Measurements from ENCODE around the gene TXNL4B. TPM values are rescaled to one million over a fixed set of nuclear protein-coding genes. Genes with fewer than 3 reads are reported as not detected.

Gene TXNL4B
- total and polyA plus RNA-seq, 2 donors (not counting 1 experiment from before 2014, with no cell fraction given): 9.9 to 16.1 TPM

GRCh38 chr16:72051818-72052217, 41.6 kb downstream of the TXNL4B start:
- no peak for ATAC-seq (ENCODE audit: low read depth)
- no peaks in the 10 kb centered on the region for H3K79me2 ChIP-seq (ENCODE audit: control insufficient read depth, insufficient read depth, low read length)
- H3K27me3 ChIP-seq (replicated peaks in 1 of 4; ENCODE audit: control extremely low read depth in 1 of 4, control insufficient read depth in 3 of 4, insufficient read depth in 4 of 4, low read length in 3 of 4): no peaks in the 10 kb centered on the region
- H3K27ac ChIP-seq (ENCODE audit: low read length in 2 of 2): no peak overlapping the region
- Mint-ChIP-seq H3K27ac (no peak overlapping the region), H3K4me3 (no peak overlapping the region), H3K4me1 (no peaks in the 10 kb centered on the region), H3K27me3 (no peaks in the 10 kb centered on the region), H3K9me3 (ENCODE audit: insufficient read depth) (peaks cover 9% of the 10 kb centered on the region)
- no peak for DNase-seq
- no peak overlapping the region for H3K4me2 ChIP-seq (replicated peaks; ENCODE audit: low read depth, low read length, poor library complexity, severe bottlenecking)
- H4K20me1 ChIP-seq (ENCODE audit: control insufficient read depth, insufficient read depth, low read length, poor library complexity, severe bottlenecking): no peaks in the 10 kb centered on the region
- H3K4me3 ChIP-seq (ENCODE audit: control extremely low read depth in 1 of 5, extremely low read depth in 1 of 5, insufficient read depth in 1 of 5, low read depth in 2 of 5, low read length in 4 of 5): no peak overlapping the region
- peaks cover 0 to 12% (median 8%) of the 10 kb centered on the region in 3 donors for H3K9me3 ChIP-seq (ENCODE audit: control extremely low read depth in 1 of 3, control insufficient read depth in 2 of 3, insufficient read depth in 1 of 3, low read length in 2 of 3)
- H3K9ac ChIP-seq (ENCODE audit: low read length): no peak overlapping the region
- CTCF ChIA-PET: no interaction called here
- H3K4me1 ChIP-seq (ENCODE audit: control insufficient read depth in 2 of 2, insufficient read depth in 2 of 2, low read length in 2 of 2): no peaks in the 10 kb centered on the region
- POLR2A ChIA-PET: no interaction called here
- intact Hi-C loops (cut with micrococcal nuclease): no loop called here
- H3K36me3 ChIP-seq (replicated peaks in 1 of 2; ENCODE audit: control extremely low read depth in 1 of 2, control insufficient read depth in 1 of 2, extremely low read depth in 1 of 2, insufficient read depth in 2 of 2, low read length in 1 of 2): no peaks in the 10 kb centered on the region
- WGBS (ENCODE audit: insufficient coverage): 40% methylated on average over 1 of the region's 2 CpGs
- no peak overlapping the region for H2AFZ ChIP-seq (ENCODE audit: insufficient read depth, low read depth, low read length, poor library complexity, severe bottlenecking)
- no peak for TF ChIP-seq EZH2 (IDR thresholded peaks at IDR 0.05; ENCODE audit: borderline replicate concordance, insufficient read depth, low read depth, low read length, poor library complexity, severe bottlenecking)
- no peak for TF ChIP-seq CTCF (IDR thresholded peaks at IDR 0.05)

GRCh38 chr16:72050769-72051464, 42.5 kb downstream of the TXNL4B start:
- intact Hi-C loops (cut with micrococcal nuclease): no loop called here
- H3K36me3 ChIP-seq (replicated peaks in 1 of 2; ENCODE audit: control extremely low read depth in 1 of 2, control insufficient read depth in 1 of 2, extremely low read depth in 1 of 2, insufficient read depth in 2 of 2, low read length in 1 of 2): no peaks in the 10 kb centered on the region
- H3K9me3 Mint-ChIP-seq (ENCODE audit: insufficient read depth): peaks cover 9% of the 10 kb centered on the region
- no peak overlapping the region for H3K9ac ChIP-seq (ENCODE audit: low read length)
- no peak overlapping the region for H2AFZ ChIP-seq (ENCODE audit: insufficient read depth, low read depth, low read length, poor library complexity, severe bottlenecking)
- no peak overlapping the region for H3K4me3 ChIP-seq (ENCODE audit: control extremely low read depth in 1 of 5, extremely low read depth in 1 of 5, insufficient read depth in 1 of 5, low read depth in 2 of 5, low read length in 4 of 5)
- no peak overlapping the region for H3K27ac ChIP-seq (ENCODE audit: low read length in 2 of 2)
- H3K4me1 Mint-ChIP-seq: no peaks in the 10 kb centered on the region
- DNase-seq (no peak), ATAC-seq (ENCODE audit: low read depth) (no peak)
- POLR2A ChIA-PET: no interaction called here
- 100% methylated on average over 1 of the region's 4 CpGs for WGBS (ENCODE audit: insufficient coverage)
- peaks cover 0 to 12% (median 8%) of the 10 kb centered on the region in 3 donors for H3K9me3 ChIP-seq (ENCODE audit: control extremely low read depth in 1 of 3, control insufficient read depth in 2 of 3, insufficient read depth in 1 of 3, low read length in 2 of 3)
- H3K27me3 Mint-ChIP-seq: no peaks in the 10 kb centered on the region
- no peak overlapping the region for H3K4me3 Mint-ChIP-seq
- H3K27me3 ChIP-seq (replicated peaks in 1 of 4; ENCODE audit: control extremely low read depth in 1 of 4, control insufficient read depth in 3 of 4, insufficient read depth in 4 of 4, low read length in 3 of 4): no peaks in the 10 kb centered on the region
- no peaks in the 10 kb centered on the region for H4K20me1 ChIP-seq (ENCODE audit: control insufficient read depth, insufficient read depth, low read length, poor library complexity, severe bottlenecking)
- H3K4me1 ChIP-seq (ENCODE audit: control insufficient read depth in 2 of 2, insufficient read depth in 2 of 2, low read length in 2 of 2): no peaks in the 10 kb centered on the region
- TF ChIP-seq EZH2 (IDR thresholded peaks at IDR 0.05; ENCODE audit: borderline replicate concordance, insufficient read depth, low read depth, low read length, poor library complexity, severe bottlenecking): no peak
- CTCF ChIA-PET: no interaction called here
- H3K27ac Mint-ChIP-seq: no peak overlapping the region
- H3K4me2 ChIP-seq (replicated peaks; ENCODE audit: low read depth, low read length, poor library complexity, severe bottlenecking): no peak overlapping the region
- H3K79me2 ChIP-seq (ENCODE audit: control insufficient read depth, insufficient read depth, low read length): no peaks in the 10 kb centered on the region
